Thoracic aorta (tissue), 2 donors: ENCODE results near the gene ARHGAP22. TPM values are rescaled to one million over a fixed set of nuclear protein-coding genes. Genes with fewer than 3 reads are reported as not detected.
A peak's percentile ranks its signal among the peaks of the same experiment; 100 is the strongest.

Source experiments
- ATAC-seq: fragments of 150-250 bp; one replicate; pipeline ENCODE4 v1.8.0; 2017; ENCODE audit warnings: low read depth; ENCODE audit not compliant: insufficient number of reproducible peaks, low FRiP score
- DNase-seq: peaks from one replicate; pipeline ENCODE4 v3.0.0-alpha.2; 2020; ENCODE audit warnings: low spot score
- H3K27ac ChIP-seq, 2 donors: fragments of 200-600 bp; sonication (generic); 1 replicate in 1 of 2; 2 replicates in 1 of 2; pipeline ENCODE4 v1.5.1; 2016; ENCODE audit warnings: mild to moderate bottlenecking in 2 of 2, moderate library complexity in 2 of 2
- H3K27me3 ChIP-seq: fragments of 200-600 bp; sonication (generic); replicated peaks from 2 replicates; pipeline ENCODE4 v1.6.0; 2016; ENCODE audit warnings: mild to moderate bottlenecking; ENCODE audit not compliant: insufficient read depth
- H3K36me3 ChIP-seq: fragments of 200-600 bp; sonication (generic); one replicate; pipeline ENCODE4 v1.5.1; 2016
- H3K4me1 ChIP-seq, 2 donors: fragments of 200-600 bp; sonication (generic); 1 replicate in 1 of 2; 2 replicates in 1 of 2; pipeline versions ENCODE4 v1.5.1 to v1.6.0; 2016; ENCODE audit warnings: low read depth in 2 of 2, mild to moderate bottlenecking in 1 of 2; ENCODE audit not compliant: control insufficient read depth in 1 of 2
- H3K4me3 ChIP-seq: fragments of 200-600 bp; sonication (generic); 2 replicates; pipeline ENCODE4 v1.5.1; 2016; ENCODE audit warnings: mild to moderate bottlenecking
- H3K9me3 ChIP-seq: fragments of 200-600 bp; sonication (generic); 2 replicates; pipeline ENCODE4 v1.5.1; 2016
- total RNA-seq, 2 donors: library from RNA; depleted of rRNA; stranded (reverse); fragments of >200 nt; gene quantifications; one replicate each; pipeline versions ENCODE4 v1.1.0 to v1.2.3, GENCODE V29; 2016
- TF ChIP-seq, protein P1 (sequence below): fragments of 200-600 bp; sonication (generic); IDR thresholded peaks from one replicate; pipeline ENCODE4 v1.5.1; 2019; ENCODE audit warnings: antibody characterized with exemption

ARHGAP22 gene
- total RNA-seq, 2 donors from 2014 or later = 15.4 to 24.8 TPM

DNA sequence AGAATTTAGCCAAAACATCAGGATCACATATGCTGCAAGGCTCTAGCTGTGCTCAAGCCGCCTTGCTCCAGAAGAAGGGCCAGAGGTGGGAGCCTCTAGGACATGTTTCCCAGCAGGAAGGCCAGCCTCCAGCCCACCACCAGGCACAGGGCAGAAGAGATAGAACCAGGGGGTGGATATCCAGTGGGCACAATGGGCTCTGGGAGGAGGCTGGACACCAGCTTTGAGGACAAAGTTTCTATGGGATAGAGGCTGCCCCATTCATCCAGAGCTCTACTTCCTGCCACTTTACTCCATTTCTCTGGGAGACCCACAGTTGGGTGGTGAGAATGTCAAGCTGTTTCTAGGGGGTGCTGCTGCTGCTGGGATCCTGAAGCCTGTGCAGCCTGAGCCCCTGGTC, 77.1 kb downstream of the ARHGAP22 start:
- H3K4me1 ChIP-seq = peaks cover 4 to 21% of the 10 kb centered on the region in 2 donors
- H3K4me3 ChIP-seq = no peak overlapping the region
- H3K9me3 ChIP-seq = no peaks in the 10 kb centered on the region
- H3K27me3 ChIP-seq = no peaks in the 10 kb centered on the region
- TF ChIP-seq, protein P1, sequence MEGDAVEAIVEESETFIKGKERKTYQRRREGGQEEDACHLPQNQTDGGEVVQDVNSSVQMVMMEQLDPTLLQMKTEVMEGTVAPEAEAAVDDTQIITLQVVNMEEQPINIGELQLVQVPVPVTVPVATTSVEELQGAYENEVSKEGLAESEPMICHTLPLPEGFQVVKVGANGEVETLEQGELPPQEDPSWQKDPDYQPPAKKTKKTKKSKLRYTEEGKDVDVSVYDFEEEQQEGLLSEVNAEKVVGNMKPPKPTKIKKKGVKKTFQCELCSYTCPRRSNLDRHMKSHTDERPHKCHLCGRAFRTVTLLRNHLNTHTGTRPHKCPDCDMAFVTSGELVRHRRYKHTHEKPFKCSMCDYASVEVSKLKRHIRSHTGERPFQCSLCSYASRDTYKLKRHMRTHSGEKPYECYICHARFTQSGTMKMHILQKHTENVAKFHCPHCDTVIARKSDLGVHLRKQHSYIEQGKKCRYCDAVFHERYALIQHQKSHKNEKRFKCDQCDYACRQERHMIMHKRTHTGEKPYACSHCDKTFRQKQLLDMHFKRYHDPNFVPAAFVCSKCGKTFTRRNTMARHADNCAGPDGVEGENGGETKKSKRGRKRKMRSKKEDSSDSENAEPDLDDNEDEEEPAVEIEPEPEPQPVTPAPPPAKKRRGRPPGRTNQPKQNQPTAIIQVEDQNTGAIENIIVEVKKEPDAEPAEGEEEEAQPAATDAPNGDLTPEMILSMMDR = no peak
- no peak overlapping the region for H3K27ac ChIP-seq
- ATAC-seq = no peak
- H3K36me3 ChIP-seq = no peaks in the 10 kb centered on the region
- no peak for DNase-seq

DNA sequence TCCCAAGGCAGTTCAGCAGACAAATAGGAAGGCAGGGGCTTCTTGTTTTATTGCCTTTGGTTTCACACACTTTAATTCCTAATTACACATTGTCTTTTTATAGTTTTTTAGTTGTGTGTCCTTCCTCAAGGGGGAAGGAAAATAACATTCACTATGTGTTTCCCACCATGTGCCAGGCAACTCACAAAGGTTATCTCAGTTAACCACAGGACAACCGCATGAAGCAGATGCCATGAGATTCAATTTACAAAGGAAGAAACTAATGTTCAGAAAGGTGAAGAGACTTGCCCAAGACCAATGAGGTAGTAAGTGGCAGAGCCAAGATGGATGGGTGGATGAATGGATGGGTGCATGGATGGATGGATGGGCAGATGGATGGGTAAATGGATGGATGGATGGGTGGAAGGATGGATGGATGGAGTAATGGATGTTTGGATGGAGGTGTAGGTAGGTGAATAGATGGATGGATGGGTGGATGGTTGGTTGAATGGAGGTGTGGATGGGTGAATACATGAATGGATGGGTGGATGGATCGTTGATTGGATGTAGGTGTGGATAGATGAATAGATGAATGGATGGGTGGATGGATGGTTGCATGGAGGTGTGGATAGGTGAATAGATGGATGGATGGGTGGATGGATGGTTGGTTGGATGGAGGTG, 77.9 kb downstream of the ARHGAP22 start:
- no peaks in the 10 kb centered on the region for H3K36me3 ChIP-seq

DNA sequence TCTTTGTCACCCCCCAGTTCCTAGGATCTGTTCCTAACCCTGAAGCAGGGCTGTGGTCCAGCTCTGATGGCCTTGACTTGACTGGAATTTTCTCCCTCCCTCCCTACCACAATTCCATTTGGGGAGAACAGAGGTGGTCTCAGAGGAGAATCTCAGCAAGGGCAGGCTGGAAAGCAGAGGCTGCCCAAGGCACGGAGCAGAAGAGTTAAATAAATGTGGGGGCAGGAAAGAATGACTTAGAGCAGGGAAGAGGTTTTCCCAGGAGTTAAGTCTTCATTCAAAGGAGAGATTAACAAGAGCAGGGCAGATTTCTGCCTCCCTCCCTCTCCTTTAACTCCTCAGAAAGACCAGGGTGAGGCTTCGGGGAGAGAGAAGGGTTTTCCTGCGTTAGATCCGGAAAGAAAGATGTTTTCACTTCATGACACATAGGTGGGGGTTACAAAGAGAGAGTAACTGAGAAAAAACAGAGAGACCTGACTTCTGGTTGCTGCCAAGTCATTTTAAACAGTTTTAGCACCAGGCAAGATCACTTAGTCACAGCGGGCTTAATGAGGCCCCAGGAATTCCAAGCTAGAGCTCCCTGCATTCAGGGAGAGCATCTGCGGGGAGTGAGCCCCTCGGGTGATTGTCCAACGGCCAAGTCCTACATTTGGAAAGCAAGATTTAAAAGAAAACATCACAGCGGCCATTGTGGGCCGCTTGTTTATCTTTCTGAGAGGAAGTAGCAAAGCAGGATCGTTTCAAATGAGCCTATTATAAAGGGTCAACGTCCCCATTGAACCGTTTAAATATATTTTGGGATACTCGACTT, 78.7 kb downstream of the ARHGAP22 start:
- H3K27me3 ChIP-seq = no peaks in the 10 kb centered on the region
- H3K36me3 ChIP-seq = no peaks in the 10 kb centered on the region
- TF ChIP-seq, protein P1 = no peak
- H3K9me3 ChIP-seq = no peaks in the 10 kb centered on the region
- no peak overlapping the region for H3K4me3 ChIP-seq
- ATAC-seq = no peak
- peak overlapping the region; percentile 18 to 58 for H3K27ac ChIP-seq
- peaks cover 4 to 29% of the 10 kb centered on the region in 2 donors for H3K4me1 ChIP-seq
- no peak for DNase-seq

More for the DNA sequence above, 77.9 kb downstream of the ARHGAP22 start:
- DNase-seq (no peak), ATAC-seq (no peak)
- no peak overlapping the region for H3K4me3 ChIP-seq
- TF ChIP-seq, protein P1 = no peak
- H3K27me3 ChIP-seq = no peaks in the 10 kb centered on the region
- peak overlapping the region; percentile 18 to 58 for H3K27ac ChIP-seq
- no peaks in the 10 kb centered on the region for H3K9me3 ChIP-seq
- H3K4me1 ChIP-seq = peaks cover 4 to 28% of the 10 kb centered on the region in 2 donors

DNA sequence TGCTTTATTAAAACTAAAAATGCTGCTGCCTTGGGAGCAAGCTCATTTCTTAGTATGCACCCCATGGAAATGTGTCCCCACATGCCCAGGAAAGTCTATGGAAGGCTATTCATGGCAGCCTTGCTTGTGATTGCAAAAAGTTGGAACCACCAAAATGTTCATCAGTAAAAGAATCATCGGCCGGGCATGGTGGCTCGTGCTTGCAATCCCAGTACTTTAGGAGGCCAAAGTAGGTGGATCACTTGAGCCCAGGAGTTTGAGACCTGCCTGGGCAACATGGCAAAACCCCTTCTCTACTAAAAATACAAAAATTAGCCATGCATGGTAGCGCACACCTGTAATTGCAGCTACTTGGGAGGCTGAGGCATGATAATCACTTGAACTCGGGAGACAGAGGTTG, 79.8 kb downstream of the ARHGAP22 start:
- TF ChIP-seq, protein P1 = no peak
- H3K4me1 ChIP-seq = peaks cover 4 to 29% of the 10 kb centered on the region in 2 donors
- H3K36me3 ChIP-seq = no peaks in the 10 kb centered on the region
- no peak for ATAC-seq
- H3K9me3 ChIP-seq = no peaks in the 10 kb centered on the region
- no peak overlapping the region for H3K4me3 ChIP-seq
- H3K27ac ChIP-seq = no peak overlapping the region
- DNase-seq = no peak
- no peaks in the 10 kb centered on the region for H3K27me3 ChIP-seq
